HT1080 (cell line): ENCODE data around the gene ETFA. TPM values are rescaled to one million over a fixed set of nuclear protein-coding genes. Genes with fewer than 3 reads are reported as not detected.
A peak's percentile ranks its signal among the peaks of the same experiment; 100 is the strongest.

Source experiments
- DNase-seq: peaks from one replicate; pipeline ENCODE4 v3.0.0-alpha.2; 2015; ENCODE audit warnings: low read depth
- total RNA-seq: library from RNA; depleted of rRNA; stranded (reverse); fragments of >200 nt; shearing (Covaris generic); gene quantifications from 2 replicates; pipeline ENCODE4 v1.2.3, GENCODE V29; 2014

The ETFA gene
- total RNA-seq, 1 experiment from 2014 or later = 130 TPM

GRCh38 chr15:76221085-76221767 lies 90.0 kb downstream of the ETFA start:
- no peak for DNase-seq

DNA sequence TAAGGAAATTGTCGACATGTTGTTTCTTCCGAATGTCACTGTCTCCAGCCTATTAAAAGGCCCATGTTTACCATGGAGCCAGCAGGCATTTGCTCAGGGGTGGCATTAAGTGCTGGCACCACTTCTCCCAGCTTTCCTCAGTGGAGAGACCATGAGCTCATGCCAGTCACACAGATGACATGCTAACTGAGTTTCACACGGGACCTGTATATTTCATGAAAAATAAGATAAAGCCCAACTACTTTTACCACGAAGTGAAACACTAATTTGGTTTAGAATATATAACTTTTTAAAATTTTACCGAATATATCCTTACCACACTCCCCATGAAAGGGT lies 93.4 kb downstream of the ETFA start:
- no peak for DNase-seq

DNA sequence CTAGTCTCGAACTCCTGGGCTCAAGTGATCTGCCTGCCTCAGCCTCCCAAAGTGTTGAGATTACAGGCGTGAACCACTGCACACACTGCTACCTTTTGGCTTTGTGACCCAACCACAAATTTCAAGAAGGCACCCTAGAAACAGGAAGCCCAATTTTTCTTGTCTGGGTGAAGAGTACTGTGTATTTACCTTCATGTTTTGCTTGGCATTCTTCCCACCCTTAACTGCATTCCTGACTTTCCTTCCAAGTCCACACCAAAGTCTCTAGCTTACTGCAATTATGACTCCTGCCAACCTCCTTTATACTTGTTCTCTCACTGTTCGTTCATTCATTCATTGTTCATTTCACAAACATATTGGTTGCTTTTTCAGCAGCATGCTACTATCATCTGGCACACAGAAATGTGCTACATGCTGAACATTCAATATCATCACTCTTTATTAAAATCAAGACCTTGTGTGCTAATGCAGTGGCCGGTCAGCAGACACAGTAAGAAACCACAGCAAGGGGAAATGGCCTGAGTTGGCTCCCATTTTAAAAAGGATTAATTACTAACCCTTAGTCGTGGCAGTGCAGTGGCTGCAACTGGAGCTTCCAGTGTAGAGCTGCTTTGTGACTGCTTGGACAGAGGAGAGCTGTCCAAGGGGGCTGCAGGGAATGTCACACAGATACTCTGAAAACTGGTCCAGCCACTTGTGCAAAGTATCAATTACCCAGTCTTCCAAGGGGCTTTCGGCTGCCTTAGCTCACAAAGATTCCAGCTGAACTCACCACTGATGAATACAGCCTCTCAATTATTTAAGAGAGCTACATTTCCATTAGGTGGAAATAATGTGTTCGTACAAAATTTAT lies 94.0 kb downstream of the ETFA start:
- peak; percentile 68 for DNase-seq

DNA sequence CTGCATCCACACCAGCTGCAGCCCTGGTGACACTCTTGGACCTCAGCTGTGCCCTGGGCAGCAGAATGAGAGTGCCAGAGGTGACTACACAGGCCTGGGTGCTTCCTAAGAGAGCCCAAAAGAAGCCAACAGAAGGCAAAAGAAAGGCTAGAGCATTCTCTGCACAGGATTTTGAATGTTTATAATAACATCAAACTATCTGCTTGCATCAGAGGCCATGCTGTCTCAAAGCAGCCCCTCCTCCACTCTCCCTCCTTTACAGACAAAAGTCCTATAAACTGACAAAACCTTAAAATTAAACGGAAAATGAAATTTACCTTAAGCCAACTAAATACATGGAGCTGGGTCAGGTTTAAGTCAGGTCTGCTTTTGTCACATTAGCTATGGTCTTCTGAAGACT lies 95.6 kb downstream of the ETFA start:
- DNase-seq = no peak

DNA sequence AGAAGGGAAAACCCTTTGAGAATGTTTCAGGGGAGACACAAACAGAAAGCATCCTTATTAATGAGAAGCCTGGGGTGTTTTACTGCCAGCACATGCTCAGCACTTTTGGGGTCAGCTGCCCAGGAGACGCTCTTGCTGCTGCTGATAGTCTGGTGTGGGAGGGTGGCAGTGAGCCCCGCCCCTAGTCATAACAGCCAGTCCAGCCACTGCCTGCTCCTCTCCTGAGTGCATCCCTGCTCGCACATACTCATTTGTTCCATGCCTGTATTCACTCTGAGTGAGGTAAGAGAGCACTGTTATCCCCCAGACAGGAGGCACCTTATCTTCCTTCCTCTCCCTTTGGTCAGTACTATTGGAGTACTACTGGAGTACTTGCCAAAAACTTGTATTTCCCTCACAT lies 101.3 kb downstream of the ETFA start:
- DNase-seq = no peak

GRCh38 chr15:76209523-76209922 lies 101.7 kb downstream of the ETFA start:
- DNase-seq = no peak

GRCh38 chr15:76208786-76209424 lies 102.4 kb downstream of the ETFA start:
- no peak for DNase-seq

DNA sequence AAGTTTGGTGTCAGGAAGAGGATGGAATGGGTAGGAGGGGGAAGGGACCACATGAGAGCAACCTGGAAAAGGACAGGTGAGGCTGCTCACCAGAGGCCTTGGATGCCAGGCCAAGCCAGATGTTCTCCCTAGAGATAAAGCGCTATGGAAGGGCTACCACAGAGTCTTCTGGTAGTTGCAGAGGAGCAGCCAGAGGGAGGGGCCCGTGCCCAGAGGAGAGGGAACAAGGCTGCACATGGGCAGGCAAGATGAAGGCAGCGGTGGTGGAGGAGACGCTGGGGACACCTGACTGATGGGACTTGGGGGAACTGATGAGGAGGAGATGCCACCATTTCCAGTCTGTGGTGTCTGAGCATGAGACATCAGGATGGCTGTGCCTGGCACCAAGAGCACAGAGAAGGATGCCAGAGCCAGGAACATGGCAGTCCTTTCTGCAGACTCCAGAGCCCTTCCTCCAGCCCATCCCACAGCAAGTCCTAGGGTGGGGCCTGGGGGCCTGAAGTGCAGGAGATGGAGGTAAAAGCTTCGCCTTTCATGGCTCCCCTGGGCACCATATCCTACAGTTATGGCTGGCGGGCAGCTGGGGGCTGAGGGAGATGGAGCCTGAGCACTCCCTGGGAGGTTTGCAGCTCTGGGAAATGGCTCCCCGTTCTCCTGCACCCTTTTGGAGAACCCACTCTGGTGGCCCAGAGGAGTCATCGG lies 103.0 kb downstream of the ETFA start:
- DNase-seq = no peak

- peak; percentile 44 for DNase-seq
Measured at GRCh38 chr15:76206325-76206976, 104.8 kb downstream of the ETFA start.

GRCh38 chr15:76204916-76205460 lies 106.3 kb downstream of the ETFA start:
- DNase-seq = no peak

DNA sequence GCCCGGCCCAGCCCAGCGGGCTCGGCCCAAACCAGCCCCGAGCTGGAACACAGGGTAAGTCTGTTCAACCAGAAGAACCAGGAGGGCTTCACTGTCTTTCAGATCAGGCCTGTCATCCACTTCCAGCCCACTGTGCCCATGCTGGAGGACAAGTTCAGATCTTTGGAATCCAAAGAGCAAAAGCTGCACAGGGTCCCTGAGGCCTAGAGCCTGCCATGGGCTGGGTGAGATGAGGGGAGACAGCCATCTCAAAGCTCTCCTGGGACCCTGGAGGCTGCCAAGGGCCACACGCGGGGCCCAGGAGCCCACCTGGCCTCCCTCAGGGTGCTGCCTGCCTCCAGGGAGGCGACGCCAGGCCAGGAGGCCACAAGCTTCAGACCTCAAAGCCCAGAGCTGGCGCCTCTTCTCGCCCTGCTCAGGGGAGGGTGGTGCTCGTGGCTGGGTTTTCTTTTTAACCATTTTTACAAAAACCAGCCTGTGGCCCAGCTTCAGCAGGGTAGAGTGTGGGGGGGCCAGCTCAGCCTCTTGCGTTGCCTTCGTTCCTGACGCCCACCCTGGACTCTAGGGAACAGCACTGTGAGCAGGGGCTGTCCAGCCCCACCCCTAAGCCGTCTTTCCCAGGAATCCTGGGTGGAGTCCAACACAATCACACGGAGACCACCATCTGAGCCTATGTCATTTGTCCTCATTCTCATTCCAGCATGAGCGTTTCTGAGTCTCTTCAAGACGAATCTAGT lies 107.0 kb downstream of the ETFA start:
- no peak for DNase-seq

GRCh38 chr15:76203346-76204108 lies 107.7 kb downstream of the ETFA start:
- DNase-seq = no peak

- DNase-seq = no peak
Measured at GRCh38 chr15:76201536-76202255, 109.6 kb downstream of the ETFA start.

- DNase-seq = no peak
Measured at GRCh38 chr15:76200641-76201105, 110.6 kb downstream of the ETFA start.

DNA sequence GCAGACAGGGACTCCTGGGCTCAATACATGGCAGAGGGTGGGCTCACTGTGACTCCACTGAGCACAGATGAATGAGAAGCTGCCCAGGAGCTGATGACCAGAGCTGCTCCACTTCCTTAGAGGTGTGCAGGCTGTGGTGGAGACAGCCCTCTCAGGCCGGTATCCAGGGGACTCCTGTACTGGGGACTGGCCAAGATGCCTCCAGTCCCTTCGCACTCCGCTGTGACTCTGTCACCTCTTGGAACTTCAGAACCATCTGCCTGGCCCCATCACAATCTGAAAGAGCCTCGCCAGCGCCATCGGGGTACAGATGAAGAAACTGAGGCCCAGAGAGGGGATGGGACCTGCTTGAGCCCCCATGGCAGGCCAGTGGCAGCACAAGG lies 111.2 kb downstream of the ETFA start:
- no peak for DNase-seq

GRCh38 chr15:76199106-76200082 lies 111.9 kb downstream of the ETFA start:
- peak; percentile 64 for DNase-seq

GRCh38 chr15:76198456-76199105 lies 112.7 kb downstream of the ETFA start:
- DNase-seq = no peak
